A673 (cell line): ENCODE measurements around the gene PROX1. TPM values are rescaled to one million over a fixed set of nuclear protein-coding genes. Genes with fewer than 3 reads are reported as not detected.

Experiments used
- BruUV-seq: library from RNA; stranded (reverse); fragments of 400-500 nt; replicated peaks from 2 replicates; lab custom pipeline; 2021; lab: Mats Ljungman, UMichigan
- CTCF ChIA-PET: fragments of 300-600 bp; sonication (Branson Sonifier 250); formaldehyde crosslinking; loops from one replicate; lab custom pipeline; 2022; ENCODE audit warnings: antibody characterized with exemption; lab: Charles Lee
- POLR2A ChIA-PET: fragments of 300-600 bp; sonication (Branson Sonifier 250); formaldehyde crosslinking; loops from one replicate; lab custom pipeline; 2022; ENCODE audit warnings: antibody characterized with exemption; ENCODE audit not compliant: low non-redundant PET; lab: Charles Lee
- DNase-seq: peaks from one replicate; pipeline ENCODE4 v3.0.0-alpha.2; 2015; ENCODE audit warnings: low spot score
- H3K27ac ChIP-seq: fragments of 200-600 bp; sonication (generic); 2 replicates; pipeline ENCODE4 v1.5.1; 2016; ENCODE audit warnings: mixed run types, low read depth, mild to moderate bottlenecking, mixed read lengths, antibody characterized with exemption, low read length; ENCODE audit not compliant: poor library complexity, severe bottlenecking
- H3K27me3 ChIP-seq: fragments of 200-600 bp; sonication (generic); replicated peaks from 2 replicates; pipeline ENCODE4 v1.6.1; 2017; ENCODE audit warnings: mixed run types, low read depth, mild to moderate bottlenecking, mixed read lengths, antibody characterized with exemption, low read length; ENCODE audit not compliant: insufficient read depth, poor library complexity
- H3K36me3 ChIP-seq: fragments of 200-600 bp; sonication (generic); 2 replicates; pipeline ENCODE4 v1.6.1; 2016; ENCODE audit warnings: mixed run types, mild to moderate bottlenecking, mixed read lengths, antibody characterized with exemption, low read length; ENCODE audit not compliant: insufficient read depth, poor library complexity, severe bottlenecking
- H3K4me1 ChIP-seq: fragments of 200-600 bp; sonication (generic); 2 replicates; pipeline ENCODE4 v1.6.1; 2017; ENCODE audit warnings: mixed run types, mild to moderate bottlenecking, mixed read lengths, antibody characterized with exemption, low read length; ENCODE audit not compliant: insufficient read depth, poor library complexity, severe bottlenecking
- H3K4me3 ChIP-seq: fragments of 200-600 bp; sonication (generic); 2 replicates; pipeline ENCODE4 v1.5.1; 2016; ENCODE audit warnings: low read depth, mixed run types, mild to moderate bottlenecking, mixed read lengths, low read length; ENCODE audit not compliant: poor library complexity, severe bottlenecking
- H3K9me3 ChIP-seq: fragments of 200-600 bp; sonication (generic); 2 replicates; pipeline ENCODE4 v1.6.1; 2016; ENCODE audit warnings: mixed run types, low read depth, mild to moderate bottlenecking, mixed read lengths, antibody characterized with exemption, low read length; ENCODE audit not compliant: poor library complexity, severe bottlenecking
- EZH2 ChIP-seq: fragments of 200-600 bp; sonication (generic); IDR thresholded peaks from 2 replicates; pipeline ENCODE4 v1.6.1; 2017; ENCODE audit warnings: borderline replicate concordance, low read depth, mild to moderate bottlenecking, mixed read lengths, antibody characterized with exemption, low read length; ENCODE audit not compliant: poor library complexity, severe bottlenecking
- intact Hi-C: fragments of 100-400 bp; cut with micrococcal nuclease; formaldehyde crosslinking; loops from one replicate; pipeline ENCODE4 v1.10.0; 2022; ENCODE audit not compliant: unreplicated experiment
- total RNA-seq: library from RNA; stranded (reverse); gene quantifications from 2 replicates; pipeline ENCODE4 v1.2.3, GENCODE V29; 2021
- TF ChIP-seq, protein P1 (sequence below): fragments of 300-800, 200-600 bp; sonication (generic); conservative IDR thresholded peaks from 2 replicates; pipeline ENCODE4 v1.5.1; 2017; ENCODE audit warnings: low read depth, mild to moderate bottlenecking, antibody characterized with exemption, low read length, moderate library complexity, mixed read lengths

PROX1 gene
- total RNA-seq, 1 experiment from 2014 or later = not detected

DNA sequence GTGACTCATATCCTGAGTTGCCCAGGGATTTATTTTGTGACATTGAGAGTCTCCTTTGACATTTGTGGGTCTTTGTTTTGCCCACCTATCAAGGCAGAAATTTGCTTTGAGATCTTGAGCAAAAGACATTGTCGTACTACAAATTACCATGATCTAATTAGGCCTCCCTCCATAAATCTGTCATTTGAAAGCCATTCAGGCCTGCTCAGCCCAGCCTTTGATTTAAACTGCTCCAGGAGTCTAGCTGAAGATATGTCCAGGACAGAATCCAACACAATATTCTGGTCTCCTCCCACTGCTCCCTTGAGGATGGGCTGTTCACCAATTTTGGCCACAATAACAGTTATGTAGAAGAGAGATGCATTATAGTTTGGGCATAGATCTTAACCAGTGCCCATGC, 86.7 kb downstream of the PROX1 start:
- Histone ChIP-seq H3K9me3 (no peaks in the 10 kb centered on the region), H3K36me3 (no peaks in the 10 kb centered on the region), H3K4me3 (no peak overlapping the region), H3K27ac (no peak overlapping the region), H3K4me1 (no peaks in the 10 kb centered on the region), H3K27me3 (peaks cover 93% of the 10 kb centered on the region)
- no TSS peak for BruUV-seq
- ChIA-PET POLR2A (no interaction called here), CTCF (no interaction called here)
- TF ChIP-seq, protein P1, sequence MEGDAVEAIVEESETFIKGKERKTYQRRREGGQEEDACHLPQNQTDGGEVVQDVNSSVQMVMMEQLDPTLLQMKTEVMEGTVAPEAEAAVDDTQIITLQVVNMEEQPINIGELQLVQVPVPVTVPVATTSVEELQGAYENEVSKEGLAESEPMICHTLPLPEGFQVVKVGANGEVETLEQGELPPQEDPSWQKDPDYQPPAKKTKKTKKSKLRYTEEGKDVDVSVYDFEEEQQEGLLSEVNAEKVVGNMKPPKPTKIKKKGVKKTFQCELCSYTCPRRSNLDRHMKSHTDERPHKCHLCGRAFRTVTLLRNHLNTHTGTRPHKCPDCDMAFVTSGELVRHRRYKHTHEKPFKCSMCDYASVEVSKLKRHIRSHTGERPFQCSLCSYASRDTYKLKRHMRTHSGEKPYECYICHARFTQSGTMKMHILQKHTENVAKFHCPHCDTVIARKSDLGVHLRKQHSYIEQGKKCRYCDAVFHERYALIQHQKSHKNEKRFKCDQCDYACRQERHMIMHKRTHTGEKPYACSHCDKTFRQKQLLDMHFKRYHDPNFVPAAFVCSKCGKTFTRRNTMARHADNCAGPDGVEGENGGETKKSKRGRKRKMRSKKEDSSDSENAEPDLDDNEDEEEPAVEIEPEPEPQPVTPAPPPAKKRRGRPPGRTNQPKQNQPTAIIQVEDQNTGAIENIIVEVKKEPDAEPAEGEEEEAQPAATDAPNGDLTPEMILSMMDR = no peak
- no peak for TF ChIP-seq EZH2
- intact Hi-C loops = no loop called here
- no peak for DNase-seq

DNA sequence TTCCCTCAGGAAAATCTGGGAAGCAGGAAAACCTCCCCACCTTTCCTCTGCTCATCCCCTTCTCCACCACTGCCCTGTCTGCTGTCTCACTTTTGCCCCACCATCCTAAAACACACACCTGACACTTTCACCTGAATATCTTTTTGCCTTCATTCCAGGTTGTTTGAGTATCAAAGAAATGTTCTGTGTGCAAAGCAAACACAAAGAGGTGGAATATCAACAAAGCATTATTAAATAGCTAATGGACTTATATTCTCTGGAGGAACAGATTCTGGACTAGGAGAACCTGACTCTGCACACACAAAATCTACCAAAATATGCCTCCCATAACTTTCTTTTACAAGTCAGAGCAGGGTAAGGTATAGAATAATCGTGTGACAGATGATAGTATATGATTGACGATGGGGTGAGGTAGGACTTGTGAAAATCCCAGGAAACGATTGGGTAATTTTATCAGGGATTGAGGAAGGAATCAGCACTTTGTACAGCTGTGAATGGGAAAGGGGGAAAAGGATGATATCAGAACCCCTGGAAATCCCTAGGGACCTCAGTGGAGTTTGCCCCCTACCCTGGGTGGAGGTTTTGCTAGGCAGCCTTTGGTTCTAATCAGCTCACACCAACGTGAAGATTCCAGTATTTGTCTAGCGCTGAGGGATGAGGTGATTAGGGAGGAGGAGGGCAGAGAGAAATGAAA, 87.7 kb downstream of the PROX1 start:
- CTCF ChIA-PET = no interaction called here

DNA sequence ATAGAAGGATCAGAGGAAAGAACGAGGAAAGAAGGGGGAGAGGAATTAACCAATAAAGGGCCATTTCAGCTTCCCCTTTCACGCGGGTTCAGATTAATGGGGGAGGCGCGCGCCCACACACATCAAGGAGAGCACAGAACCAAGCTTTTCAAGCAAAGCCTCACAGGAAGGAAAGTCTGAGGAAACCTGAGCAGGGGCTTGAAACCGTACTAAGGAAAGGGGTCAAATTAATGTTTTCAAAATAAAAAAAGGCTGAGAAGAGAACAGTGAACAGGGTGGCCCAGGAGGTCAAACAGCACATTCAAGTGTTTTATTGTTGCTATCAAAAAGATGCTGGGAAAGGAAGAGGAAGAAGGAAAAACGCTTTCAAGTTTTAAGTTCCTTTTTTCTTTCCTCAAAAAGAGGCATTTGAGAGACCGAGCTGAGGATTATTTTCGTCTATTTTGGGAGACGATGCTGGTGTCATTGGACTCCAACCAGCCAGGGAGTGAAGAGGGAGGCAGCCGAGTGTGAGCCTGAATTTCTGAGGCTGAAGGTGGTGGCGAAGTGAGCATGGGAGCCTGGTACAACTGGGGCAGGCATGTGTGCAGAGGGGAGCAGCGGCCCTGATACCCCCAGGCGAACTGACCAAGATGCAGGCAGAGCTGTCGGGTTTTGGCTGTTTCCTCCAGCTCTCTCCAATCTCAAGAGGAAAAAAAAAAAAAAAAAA, 88.4 kb downstream of the PROX1 start:
- TF ChIP-seq EZH2 = no peak
- TF ChIP-seq, protein P1 = no peak
- Histone ChIP-seq H3K9me3 (no peaks in the 10 kb centered on the region), H3K27me3 (peaks cover 78% of the 10 kb centered on the region), H3K4me1 (no peaks in the 10 kb centered on the region), H3K27ac (no peak overlapping the region), H3K36me3 (no peaks in the 10 kb centered on the region), H3K4me3 (no peak overlapping the region)
- CTCF ChIA-PET = no interaction called here
- POLR2A ChIA-PET = no interaction called here
- no TSS peak for BruUV-seq
- intact Hi-C loops = no loop called here
- DNase-seq = no peak

More for the DNA sequence above, 87.7 kb downstream of the PROX1 start:
- no peaks in the 10 kb centered on the region for H3K36me3 ChIP-seq
- H3K27ac ChIP-seq = no peak overlapping the region
- peaks cover 84% of the 10 kb centered on the region for H3K27me3 ChIP-seq
- H3K9me3 ChIP-seq = no peaks in the 10 kb centered on the region
- POLR2A ChIA-PET = no interaction called here
- TF ChIP-seq, protein P1 = no peak
- TF ChIP-seq EZH2 = no peak
- no peak for DNase-seq
- intact Hi-C loops = no loop called here
- H3K4me3 ChIP-seq = no peak overlapping the region
- no TSS peak for BruUV-seq
- no peaks in the 10 kb centered on the region for H3K4me1 ChIP-seq
